ENCODE measurements around the gene ITSN2. TPM values are rescaled to one million over a fixed set of nuclear protein-coding genes. Genes with fewer than 3 reads are reported as not detected.
"Not testable (repeated sequence)": the region's sequence is repeated elsewhere in the genome, so short reads cannot be mapped to it uniquely, and the experiment has no call there.

ITSN2 gene
- total RNA-seq, 4 donors from 2014 or later = 58.1 to 68.4 (median 65.8) TPM

- H3K4me3 ChIP-seq (ENCODE audit: low read depth, poor library complexity, severe bottlenecking) = no peak overlapping the region
- 96% methylated on average over 1 of the region's 1 CpG for WGBS, 2 donors
- no peak for DNase-seq (ENCODE audit: low spot score in 2 of 2)
- no peak for TF ChIP-seq CTCF (IDR thresholded peaks at IDR 0.05)
- intact Hi-C loops (cut with DNase I; ENCODE audit: low total_unique reads) = no loop called here
These were observed 17.0 kb downstream of the ITSN2 start for GRCh38 chr2:24343225-24343882.

- no peak for DNase-seq (ENCODE audit: low spot score in 2 of 2)
- intact Hi-C loops (cut with DNase I; ENCODE audit: low total_unique reads) = no loop called here
- TF ChIP-seq CTCF (IDR thresholded peaks at IDR 0.05) = no peak
- WGBS, 2 donors = 89 to 92% methylated on average over 9 of the region's 9 CpGs
- H3K4me3 ChIP-seq (ENCODE audit: low read depth, poor library complexity, severe bottlenecking) = no peak overlapping the region
These were observed 18.0 kb downstream of the ITSN2 start for GRCh38 chr2:24342110-24342910.

- no peak for DNase-seq (ENCODE audit: low spot score in 2 of 2)
- H3K4me3 ChIP-seq (ENCODE audit: low read depth, poor library complexity, severe bottlenecking) = no peak overlapping the region
- TF ChIP-seq CTCF (IDR thresholded peaks at IDR 0.05) = no peak
- no peak for TF ChIP-seq POLR2A (IDR thresholded peaks at IDR 0.05)
- intact Hi-C loops (cut with DNase I; ENCODE audit: low total_unique reads) = no loop called here
- 89 to 94% methylated on average over 6 of the region's 6 CpGs for WGBS, 2 donors
These were observed 20.5 kb downstream of the ITSN2 start for GRCh38 chr2:24339856-24340262.

- H3K4me3 ChIP-seq (ENCODE audit: low read depth, poor library complexity, severe bottlenecking); DNase-seq (ENCODE audit: low spot score in 2 of 2); intact Hi-C loops (cut with DNase I; ENCODE audit: low total_unique reads): not testable (repeated sequence)
- WGBS, 2 donors = 88 to 91% methylated on average over 9 of the region's 9 CpGs
These were observed 21.2 kb downstream of the ITSN2 start for GRCh38 chr2:24339098-24339497.

- no peak for DNase-seq (ENCODE audit: low spot score in 2 of 2)
- intact Hi-C loops (cut with DNase I; ENCODE audit: low total_unique reads) = no loop called here
- H3K4me3 ChIP-seq (ENCODE audit: low read depth, poor library complexity, severe bottlenecking) = no peak overlapping the region
- 63 to 79% methylated on average over 1 of the region's 1 CpG for WGBS, 2 donors
- TF ChIP-seq POLR2A (IDR thresholded peaks at IDR 0.05) (no peak), CTCF (IDR thresholded peaks at IDR 0.05) (no peak)
These were observed 22.4 kb downstream of the ITSN2 start for GRCh38 chr2:24337890-24338289.

- 72 to 80% methylated on average over 4 of the region's 4 CpGs for WGBS, 2 donors
- no peak for DNase-seq (ENCODE audit: low spot score in 2 of 2)
- intact Hi-C loops (cut with DNase I; ENCODE audit: low total_unique reads) = no loop called here
- TF ChIP-seq CTCF (IDR thresholded peaks at IDR 0.05) (no peak), POLR2A (IDR thresholded peaks at IDR 0.05) (no peak)
- H3K4me3 ChIP-seq (ENCODE audit: low read depth, poor library complexity, severe bottlenecking) = no peak overlapping the region
These were observed 23.5 kb downstream of the ITSN2 start for GRCh38 chr2:24336811-24337210.

All from lower leg skin (tissue), 4 donors.